HG02885 (cell line): ENCODE results near the gene AASDH.
A peak's percentile ranks its signal among the peaks of the same experiment; 100 is the strongest.

Experiments used
- ATAC-seq: cut with Tn5 transposase; IDR thresholded peaks from one replicate; pipeline ENCODE4 v1.9.1; 2021; ENCODE audit warnings: mild to moderate bottlenecking; ENCODE audit not compliant: unreplicated experiment, poor library complexity

AASDH gene

DNA sequence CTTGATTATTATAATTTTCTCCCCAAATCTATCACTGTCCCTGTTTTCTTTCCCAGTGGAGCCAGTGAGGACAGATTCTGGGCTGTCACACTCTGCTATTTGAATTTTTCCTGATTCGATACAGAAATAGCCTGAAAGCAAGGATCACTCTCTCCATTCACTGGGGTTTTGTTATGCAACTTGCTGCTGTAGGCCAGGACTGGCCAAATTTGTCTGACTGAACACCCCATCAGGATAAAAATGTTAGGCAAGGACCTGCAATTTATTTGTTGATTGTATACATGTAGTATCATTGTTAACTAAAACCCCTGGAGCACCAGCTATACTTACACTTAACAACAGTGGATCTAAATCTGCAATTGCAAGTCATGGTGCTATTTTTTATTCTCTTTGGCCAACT is 68.7 kb downstream of the AASDH start:
- no peak for ATAC-seq

DNA sequence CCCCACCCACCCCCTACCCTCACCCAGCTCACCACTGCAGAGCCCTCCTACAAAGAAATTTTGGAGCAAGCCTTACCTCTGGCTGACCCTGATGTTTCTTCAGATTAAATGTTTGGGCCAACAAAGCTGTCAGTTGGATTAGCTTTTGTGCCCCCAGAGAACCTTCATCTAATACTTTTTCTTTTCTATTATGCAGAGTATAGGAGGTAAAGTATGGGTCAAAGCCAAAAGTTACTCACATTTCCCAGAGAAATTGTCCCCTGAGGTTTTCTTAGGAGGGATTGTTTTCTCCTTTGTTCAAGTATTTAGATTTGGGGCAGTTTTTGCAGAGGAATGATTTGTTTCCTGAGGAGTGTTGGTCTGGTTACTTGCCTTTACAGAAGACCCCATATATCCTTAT is 69.5 kb downstream of the AASDH start:
- ATAC-seq, result no peak

- no peak for ATAC-seq
Observed at GRCh38 chr4:56316011-56316650, 71.2 kb downstream of the AASDH start.

- no peak for ATAC-seq
Observed at GRCh38 chr4:56315543-56315942, 71.7 kb downstream of the AASDH start.

GRCh38 chr4:56315041-56315440 is 72.2 kb downstream of the AASDH start:
- no peak for ATAC-seq

DNA sequence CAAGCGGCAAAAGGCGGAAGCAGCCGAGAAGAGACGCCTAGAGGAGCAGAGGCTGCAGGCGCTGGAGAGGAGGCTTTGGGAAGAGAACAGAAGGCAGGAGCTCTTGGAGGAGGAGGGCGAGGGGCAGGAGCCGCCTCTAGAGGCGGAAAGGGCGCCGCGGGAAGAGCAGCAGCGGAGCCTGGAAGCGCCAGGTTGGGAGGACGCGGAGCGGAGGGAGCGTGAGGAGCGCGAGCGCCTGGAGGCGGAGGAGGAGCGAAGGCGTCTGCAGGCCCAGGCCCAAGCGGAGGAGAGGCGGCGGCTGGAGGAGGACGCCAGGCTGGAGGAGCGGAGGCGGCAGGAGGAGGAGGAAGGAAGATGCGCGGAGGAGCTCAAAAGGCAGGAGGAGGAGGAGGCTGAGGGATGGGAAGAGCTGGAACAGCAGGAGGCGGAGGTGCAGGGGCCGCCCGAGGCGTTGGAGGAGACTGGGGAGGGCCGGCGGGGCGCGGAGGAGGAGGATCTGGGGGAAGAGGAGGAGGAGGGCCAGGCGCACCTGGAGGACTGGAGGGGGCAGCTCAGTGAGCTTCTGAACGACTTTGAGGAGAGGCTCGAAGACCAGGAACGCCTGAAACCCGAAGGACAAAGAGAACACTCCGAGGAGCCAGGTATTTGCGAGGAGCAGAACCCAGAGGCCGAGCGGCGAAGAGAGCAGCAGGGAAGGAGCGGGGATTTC is 72.9 kb downstream of the AASDH start:
- ATAC-seq, result no peak

DNA sequence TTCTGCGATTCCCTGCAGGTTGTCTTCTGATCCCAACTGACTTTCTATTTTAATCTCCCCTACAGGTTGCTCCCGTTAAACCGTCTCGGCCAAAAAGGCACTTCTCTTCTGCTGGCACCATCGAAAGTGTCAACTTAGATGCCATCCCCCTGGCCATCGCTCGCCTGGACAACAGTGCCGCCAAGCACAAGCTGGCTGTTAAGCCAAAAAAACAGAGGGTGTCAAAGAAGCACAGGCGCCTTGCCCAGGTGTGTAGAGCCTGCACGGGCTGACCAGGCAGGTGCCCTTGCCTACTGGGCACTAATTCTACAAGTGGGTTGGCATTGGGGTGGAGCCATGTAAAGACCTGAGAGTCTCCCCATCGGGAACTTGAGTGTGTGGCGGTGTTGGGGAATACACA is 74.2 kb downstream of the AASDH start:
- no peak for ATAC-seq

- ATAC-seq, result no peak
Observed at GRCh38 chr4:56311299-56311975, 75.9 kb downstream of the AASDH start.

DNA sequence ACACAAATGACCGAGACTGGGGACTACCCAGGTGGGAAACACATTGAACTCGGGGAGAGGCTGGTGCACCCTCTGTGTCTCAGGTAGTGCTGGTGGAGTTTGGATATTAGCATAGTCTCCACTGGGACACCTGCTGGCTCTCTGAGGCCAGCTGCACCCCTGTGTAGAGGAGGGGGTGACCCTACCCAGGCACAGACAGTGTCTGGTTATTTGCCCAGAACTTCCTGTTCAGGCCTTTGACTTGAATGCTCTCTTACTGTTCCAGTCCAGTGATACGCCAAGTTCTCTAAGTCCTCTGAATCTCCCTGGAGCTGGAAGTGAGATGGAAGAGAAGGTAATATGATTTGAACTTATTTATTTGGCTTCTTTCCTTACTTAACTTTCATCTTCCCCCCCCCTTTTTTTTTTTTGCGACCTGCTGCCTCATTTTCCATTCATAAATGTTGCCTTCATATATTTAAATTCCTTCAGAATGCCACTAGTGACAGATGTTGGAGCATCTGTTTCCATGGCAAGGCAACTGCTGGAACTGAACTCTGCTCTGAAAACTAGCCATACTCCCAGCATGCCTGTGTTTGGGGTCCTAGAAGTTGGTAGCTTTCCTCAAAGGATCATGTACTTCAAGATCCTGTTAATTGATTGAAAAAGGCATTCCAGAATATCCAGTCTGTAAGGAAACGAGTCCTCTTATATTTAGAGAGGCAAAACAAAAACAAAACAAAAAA is 76.7 kb downstream of the AASDH start:
- no peak for ATAC-seq

GRCh38 chr4:56308384-56308783 is 78.9 kb downstream of the AASDH start:
- no peak for ATAC-seq

DNA sequence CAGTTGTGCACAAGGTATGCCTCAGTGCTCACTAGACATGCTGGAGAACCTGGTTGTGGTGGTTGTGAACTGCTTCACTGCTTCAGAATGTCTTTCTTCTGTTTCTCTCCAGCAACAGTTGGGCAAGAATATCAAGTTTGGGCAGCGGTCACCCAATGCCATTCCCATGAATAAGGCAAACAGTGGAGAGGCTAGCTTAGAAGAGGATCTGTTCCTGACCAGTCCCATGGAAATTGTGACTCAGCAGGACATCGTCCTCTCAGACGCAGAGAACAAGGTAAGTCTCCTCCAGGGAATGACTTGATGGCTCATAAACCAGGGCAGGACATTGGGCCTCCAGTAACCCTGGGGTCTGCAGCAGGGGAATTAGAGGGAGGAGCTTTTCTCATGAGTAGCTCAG is 79.9 kb downstream of the AASDH start:
- ATAC-seq, result no peak

DNA sequence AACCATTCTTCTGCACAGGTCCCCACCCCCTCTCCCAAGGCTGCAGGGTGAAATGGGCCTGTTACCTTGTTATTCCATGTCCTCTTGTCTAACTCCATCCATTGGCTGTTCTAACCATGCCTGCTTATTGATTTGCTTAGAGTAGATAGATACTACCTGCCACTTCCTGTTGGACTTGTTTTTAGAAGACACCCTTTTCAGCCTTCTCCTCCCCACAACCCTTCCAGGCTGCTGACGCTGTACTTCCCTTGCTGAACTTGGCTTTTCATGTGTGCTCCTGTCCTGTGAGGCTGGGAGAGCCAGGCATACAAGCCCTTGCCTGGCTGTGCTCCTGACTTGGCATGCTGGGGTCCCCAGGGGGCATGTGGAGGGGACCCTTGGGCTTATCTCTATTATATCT is 81.9 kb downstream of the AASDH start:
- ATAC-seq, result no peak

- ATAC-seq, result no peak
Observed at GRCh38 chr4:56303921-56304320, 83.4 kb downstream of the AASDH start.

DNA sequence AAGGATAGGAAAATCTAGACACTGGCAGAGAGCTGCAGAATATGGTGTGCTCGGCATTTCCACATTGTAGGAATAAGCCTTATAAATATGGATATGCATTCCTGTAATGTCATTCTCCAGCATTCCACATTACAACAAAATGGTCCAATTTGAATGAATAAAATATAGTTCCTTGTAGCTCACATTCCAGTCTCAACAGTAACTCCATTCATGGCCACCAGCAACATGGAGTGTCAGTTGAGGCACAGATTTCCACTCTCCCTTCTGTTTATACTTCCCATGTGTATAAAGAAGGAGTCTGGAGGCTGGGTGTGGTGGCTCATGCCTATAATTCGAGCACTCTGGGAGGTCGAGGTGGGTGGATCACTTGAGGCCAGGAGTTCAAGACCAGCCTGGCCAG is 84.5 kb downstream of the AASDH start:
- ATAC-seq, result no peak

DNA sequence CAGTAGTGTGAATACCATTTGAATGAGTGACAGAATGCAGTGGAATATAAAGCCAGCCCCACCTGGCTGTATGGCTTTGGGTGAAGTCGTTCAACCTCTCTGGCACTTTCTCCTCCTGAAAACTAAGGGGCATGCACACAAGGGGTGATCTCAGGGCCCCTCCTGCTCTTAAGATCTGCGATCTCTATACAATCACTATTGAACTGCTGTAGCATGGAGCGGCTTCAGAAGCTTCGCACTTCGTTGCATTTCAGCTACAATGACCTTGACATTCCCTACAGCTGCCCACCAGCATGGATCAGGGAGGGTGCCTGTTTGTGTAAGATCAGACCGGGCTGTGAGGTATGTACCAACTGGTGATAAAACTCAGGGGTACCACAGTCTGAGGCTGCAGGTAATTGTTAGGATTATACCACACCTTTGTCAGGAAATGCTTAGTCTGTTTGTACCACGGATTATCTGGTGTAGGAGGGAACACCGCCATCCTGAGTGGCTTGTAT is 85.2 kb downstream of the AASDH start:
- no peak for ATAC-seq

DNA sequence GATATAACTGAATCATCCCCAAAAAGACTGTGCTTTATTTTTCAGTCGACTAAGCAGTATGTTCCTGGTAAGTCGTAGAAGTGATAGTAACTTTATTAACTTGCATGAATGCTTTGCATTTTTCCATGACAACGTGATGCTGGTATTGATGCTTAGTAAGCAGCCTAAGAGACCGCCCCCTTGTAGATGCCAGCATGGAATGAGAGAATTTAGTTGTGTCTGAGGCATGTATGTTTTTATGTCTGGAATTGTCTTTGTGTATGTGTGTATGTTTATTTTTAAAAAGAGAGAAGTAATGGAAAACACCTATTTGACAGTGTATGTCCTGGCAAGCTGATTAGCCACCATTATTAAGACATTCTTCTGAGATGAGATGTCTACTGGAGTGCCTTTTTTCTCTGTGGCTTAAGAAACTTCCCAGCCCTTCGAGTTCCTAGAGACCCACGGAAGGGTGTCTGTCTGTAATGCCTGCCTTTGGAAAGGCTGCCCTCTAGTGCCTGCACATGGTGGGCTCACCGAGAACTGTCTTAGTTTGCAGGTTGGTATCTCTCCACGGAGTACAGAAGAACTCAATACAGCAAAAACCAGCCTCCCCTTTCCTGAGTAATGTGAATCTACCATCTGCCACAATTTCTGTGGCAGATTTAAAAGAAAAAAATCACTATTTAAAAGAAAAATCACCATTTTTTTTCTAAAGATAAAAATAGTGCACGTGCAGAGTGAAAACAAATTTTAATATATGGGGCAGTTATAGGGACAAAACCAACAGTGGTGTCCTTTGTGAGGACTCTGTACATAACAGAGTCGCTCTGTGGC is 85.9 kb downstream of the AASDH start:
- peak; percentile 93 for ATAC-seq

- no peak for ATAC-seq
Observed at GRCh38 chr4:56298236-56298635, 89.1 kb downstream of the AASDH start.

DNA sequence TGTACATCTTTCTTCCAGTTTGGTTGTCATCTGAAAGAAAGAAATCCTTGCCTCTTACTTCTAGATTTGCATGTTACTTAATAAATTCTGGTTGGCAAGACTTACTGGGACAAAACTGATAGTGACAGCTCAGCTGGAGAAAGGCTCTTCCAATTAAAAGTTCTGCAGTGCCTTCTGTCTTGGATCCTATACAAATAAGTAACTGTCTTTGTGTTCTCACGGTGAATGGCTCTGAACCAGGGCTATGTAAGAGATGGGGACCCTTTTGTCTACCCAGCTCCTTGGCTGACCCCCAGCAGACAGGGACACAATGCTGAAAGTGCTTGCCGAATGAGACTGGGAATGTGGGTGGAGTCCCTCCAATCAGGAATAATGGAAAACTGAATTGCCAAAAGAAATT is 89.5 kb downstream of the AASDH start:
- ATAC-seq, result no peak

DNA sequence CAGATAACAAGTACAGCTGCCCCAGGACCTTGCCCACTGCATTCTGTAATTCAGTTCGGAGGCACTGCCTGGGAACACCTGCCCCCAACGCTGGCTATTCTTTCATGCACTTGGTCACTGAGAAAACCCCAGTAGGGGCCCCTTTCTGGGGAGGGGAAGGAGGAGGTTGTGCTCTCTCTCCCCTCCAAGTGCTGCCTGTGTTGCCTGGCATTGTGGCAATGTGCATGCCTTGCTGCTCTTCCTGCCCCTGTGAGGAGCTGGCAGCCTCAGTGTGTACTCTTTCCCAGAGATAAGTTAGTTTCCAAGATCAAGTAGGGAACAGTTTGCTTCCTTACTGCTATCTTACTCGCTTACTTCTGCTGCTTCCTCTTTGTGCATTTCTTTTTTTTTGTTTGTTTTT is 90.8 kb downstream of the AASDH start:
- ATAC-seq, result no peak

DNA sequence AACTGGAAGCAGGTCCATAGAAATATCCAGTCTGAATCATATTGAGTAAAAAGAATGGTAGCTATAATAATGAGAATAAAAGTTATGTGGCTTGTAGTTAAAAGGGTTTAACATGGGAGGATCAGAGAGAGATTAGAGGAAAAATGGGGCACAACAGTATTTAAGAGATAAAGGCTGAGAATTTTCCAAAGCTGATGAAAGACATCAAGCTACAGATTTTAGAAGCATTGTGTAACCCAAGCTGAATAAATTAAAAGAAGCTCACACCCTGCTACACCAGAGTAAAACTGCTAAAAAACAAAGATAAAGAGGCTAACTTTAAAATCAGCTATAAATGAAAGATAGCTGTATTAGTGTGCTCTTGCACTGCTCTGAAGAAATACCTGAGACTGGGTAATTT is 94.2 kb downstream of the AASDH start:
- ATAC-seq, result no peak
